OCI-LY7 (cell line): ENCODE data around the gene OTOP1.

Experiments
- CTCF ChIP-seq: fragments of 200-600 bp; sonication (generic); conservative IDR thresholded peaks from 2 replicates; pipeline ENCODE4 v1.5.1; 2014; ENCODE audit warnings: mild to moderate bottlenecking, antibody characterized with exemption, low read length, moderate library complexity, mixed read lengths
- EZH2phosphoT487 ChIP-seq: fragments of 200-600 bp; sonication (generic); IDR thresholded peaks from 2 replicates; pipeline ENCODE4 v1.6.1; 2018; ENCODE audit warnings: low read depth, borderline replicate concordance, mild to moderate bottlenecking, mixed run types, antibody characterized with exemption, low read length, moderate library complexity, mixed read lengths

- no peak for TF ChIP-seq CTCF
- TF ChIP-seq EZH2phosphoT487, result no peak
Measured at GRCh38 chr4:4268776-4269175, 42.0 kb upstream of the OTOP1 start.
